Stimulated activated CD8-positive, alpha-beta memory T cell treated with anti-CD3 and anti-CD28 coated beads, Interleukin-4, amount 100 ng/mL, for 24 hours (primary cell): ENCODE data around the gene TEDC2.

Experiments
- DNase-seq: peaks from one replicate; pipeline ENCODE4 v3.0.0-alpha.2; 2020; ENCODE audit warnings: low read depth

TEDC2 gene

DNA sequence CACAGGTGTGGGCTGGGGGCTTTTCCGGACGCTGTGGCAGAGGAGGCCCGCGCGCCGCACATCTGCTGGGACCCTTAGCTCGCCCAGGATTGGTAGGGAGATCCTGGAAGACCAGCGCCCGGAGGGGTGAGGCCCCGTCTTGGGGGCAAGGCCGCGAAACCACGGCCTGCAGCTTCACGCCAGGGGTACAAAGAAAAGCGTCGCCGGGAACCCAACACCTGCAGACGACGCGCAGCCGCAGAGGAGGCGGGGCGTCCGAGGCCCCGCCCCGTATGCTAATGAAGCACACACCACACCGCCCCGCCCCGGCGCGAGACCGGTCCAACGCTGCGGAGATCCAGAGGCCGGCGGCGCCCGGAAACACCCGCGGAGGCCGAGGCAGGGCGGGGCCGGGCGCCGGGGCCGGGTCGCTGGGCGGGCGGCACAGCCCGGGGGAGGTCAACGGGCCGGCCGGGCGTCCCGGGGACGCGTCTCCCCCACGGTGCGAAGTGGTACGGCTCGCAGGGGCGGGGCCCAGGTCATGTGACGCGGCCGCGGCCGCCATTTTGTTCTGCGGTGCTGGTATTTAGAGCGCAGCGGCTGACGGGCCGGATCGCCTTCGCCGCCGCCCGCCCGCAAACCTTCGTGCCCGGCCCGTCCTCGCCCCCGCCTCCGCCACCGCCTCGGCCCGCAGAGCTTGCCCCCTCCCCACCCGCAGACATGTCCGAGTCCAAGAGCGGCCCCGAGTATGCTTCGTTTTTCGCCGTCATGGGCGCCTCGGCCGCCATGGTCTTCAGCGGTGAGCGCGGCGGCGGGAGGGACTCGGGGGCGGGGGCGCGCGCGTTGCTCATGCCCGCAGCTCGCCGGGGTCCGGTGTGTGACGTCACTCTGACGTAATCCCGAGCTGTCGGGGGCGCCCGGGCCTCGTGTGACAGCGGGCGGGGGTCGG is 53.8 kb downstream of the TEDC2 start, which contains the start of gene ATP6V0C:
Gene ATP6V0C, plus strand, starts transcription at position 548 of the 928 bp plus-strand sequence. Its CDS starts 152 bp downstream, at position 700.
- DNase-seq = peak; percentile 83
